Adrenal gland (tissue), 12 donors: Measurements from ENCODE around the gene TPO. TPM values are rescaled to one million over a fixed set of nuclear protein-coding genes. Genes with fewer than 3 reads are reported as not detected.

Source experiments
- DNase-seq, 7 donors: peaks; one replicate each; pipeline ENCODE4 v3.0.0-alpha.2; 2019 to 2020
- H3K27ac ChIP-seq, 5 donors: fragments of 200-600 bp; sonication (generic) in 4 of 5; 1 replicate in 3 of 5; 2 replicates in 2 of 5; pipeline versions ENCODE4 v1.5.1 to v1.8.0; 2016 to 2020; ENCODE audit warnings: mild to moderate bottlenecking in 1 of 5
- H3K27me3 ChIP-seq: fragments of 200-600 bp; 2 replicates; pipeline ENCODE4 v1.8.0; 2021
- H3K36me3 ChIP-seq, 2 donors: fragments of 200-600 bp; replicated peaks in 1 of 2; 1 replicate in 1 of 2; 2 replicates in 1 of 2; pipeline versions ENCODE4 v1.5.1 to v1.8.0; 2018 to 2022
- H3K4me1 ChIP-seq, 2 donors: fragments of 200-600 bp; replicated peaks in 1 of 2; 1 replicate in 1 of 2; 2 replicates in 1 of 2; pipeline versions ENCODE4 v1.5.1 to v1.8.0; 2018 to 2021
- H3K4me3 ChIP-seq, 4 donors: fragments of 200-600 bp; sonication (generic) in 3 of 4; one replicate each; pipeline ENCODE4 v1.5.1; 2016 to 2018
- H3K9me3 ChIP-seq, 3 donors: fragments of 200-600 bp; sonication (generic) in 1 of 3; replicated peaks in 1 of 3; 1 replicate in 2 of 3; 2 replicates in 1 of 3; pipeline versions ENCODE4 v1.5.1 to v1.8.0; 2016 to 2021
- POLR2A ChIP-seq, 2 donors: fragments of 450-650 bp; IDR thresholded peaks; one replicate each; pipeline ENCODE4 v1.6.1; 2017; ENCODE audit warnings: antibody characterized with exemption in 2 of 2, mild to moderate bottlenecking in 2 of 2, moderate library complexity in 1 of 2
- WGBS, 4 donors: extraction: QIAGEN DNeasy Blood & Tissue Kit in 2 of 4; methylation state at CpG; one replicate each; pipeline versions ENCODE4 v1.1.5 to v1.1.7; 2013 to 2017; 5-methylcytosine and 5-hydroxymethylcytosine counted together
- intact Hi-C, 2 donors: fragments of 100-400 bp; cut with DNase I; formaldehyde crosslinking; loops; one replicate each; pipeline versions ENCODE4 v1.14.1 to v1.15.0; 2022 to 2023
- polyA plus RNA-seq, 3 donors: library from polyadenylated mRNA; stranded (reverse); fragments of 200-250 nt in 2 of 3; fragments of 350-450 nt in 1 of 3; fragmentation: Illumina TruSeq in 1 of 3; extraction: RNeasy Lipid Tissue Mini Kit (QIAGEN cat#74804) in 1 of 3; gene quantifications; one replicate each; pipeline ENCODE4 v1.2.3, GENCODE V29; 2013 to 2014
- total RNA-seq, 9 donors: library from RNA; depleted of rRNA in 4 of 9; stranded (reverse); fragments of >200 nt in 4 of 9; fragments of 120-200 nt in 1 of 9; fragmentation: NEBNext Ultra II Directional in 1 of 9; extraction: Animal tissue kit (Norgen Biotek cat#: 25700) in 1 of 9; gene quantifications; one replicate each; pipeline versions ENCODE4 v1.1.0 to v1.2.4, GENCODE V29; 2013 to 2023
- TF ChIP-seq, protein P1 (sequence below), 6 experiments: fragments of 450-650 bp in 4 of 6; fragments of 200-600 bp in 2 of 6; sonication (generic) in 1 of 6; IDR thresholded peaks; 1 replicate in 5 of 6; 2 replicates in 1 of 6; pipeline versions ENCODE4 v1.5.1 to v1.8.0; 2016 to 2021; ENCODE audit warnings: antibody characterized with exemption in 6 of 6, mild to moderate bottlenecking in 2 of 6, moderate library complexity in 1 of 6
- donor health status: healthy with polysubstance abuse.
- donor health status: Bipolar disorder and iron deficiency.
- donor health status: DM: yes; HTN: yes; CAD: no.
- donor health status: DM: no; HTN: no; CAD: no.
- donor health status: DM: no; HTN: no; CAD: no.
- donor health status: DM: yes; HTN: yes; CAD: no.

Gene TPO
- total and polyA plus RNA-seq, 12 donors, result 0.08 to 16.0 (median 1.6) TPM; not detected in 8

DNA sequence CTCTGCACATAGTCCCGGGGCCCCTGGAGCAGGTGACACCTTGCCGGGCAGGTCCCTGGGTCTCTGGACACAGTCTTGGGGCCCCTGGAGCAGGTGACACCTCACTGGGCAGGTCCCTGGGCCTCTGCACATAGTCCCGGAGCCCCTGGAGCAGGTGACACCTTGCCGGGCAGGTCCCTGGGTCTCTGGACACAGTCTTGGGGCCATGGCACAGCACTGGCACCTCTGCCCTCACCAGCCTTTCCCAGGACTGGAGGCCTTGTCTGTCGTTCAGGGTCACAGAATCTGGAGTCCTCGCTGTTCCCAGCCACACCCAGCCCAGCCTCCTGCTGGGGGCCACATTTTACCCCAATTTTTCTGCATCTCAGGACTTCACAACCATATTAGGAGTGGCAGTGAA lies 2.2 kb downstream of the TPO start:
- H3K27ac ChIP-seq, result no peak overlapping the region
- DNase-seq, result no peak
- TF ChIP-seq, protein P1, sequence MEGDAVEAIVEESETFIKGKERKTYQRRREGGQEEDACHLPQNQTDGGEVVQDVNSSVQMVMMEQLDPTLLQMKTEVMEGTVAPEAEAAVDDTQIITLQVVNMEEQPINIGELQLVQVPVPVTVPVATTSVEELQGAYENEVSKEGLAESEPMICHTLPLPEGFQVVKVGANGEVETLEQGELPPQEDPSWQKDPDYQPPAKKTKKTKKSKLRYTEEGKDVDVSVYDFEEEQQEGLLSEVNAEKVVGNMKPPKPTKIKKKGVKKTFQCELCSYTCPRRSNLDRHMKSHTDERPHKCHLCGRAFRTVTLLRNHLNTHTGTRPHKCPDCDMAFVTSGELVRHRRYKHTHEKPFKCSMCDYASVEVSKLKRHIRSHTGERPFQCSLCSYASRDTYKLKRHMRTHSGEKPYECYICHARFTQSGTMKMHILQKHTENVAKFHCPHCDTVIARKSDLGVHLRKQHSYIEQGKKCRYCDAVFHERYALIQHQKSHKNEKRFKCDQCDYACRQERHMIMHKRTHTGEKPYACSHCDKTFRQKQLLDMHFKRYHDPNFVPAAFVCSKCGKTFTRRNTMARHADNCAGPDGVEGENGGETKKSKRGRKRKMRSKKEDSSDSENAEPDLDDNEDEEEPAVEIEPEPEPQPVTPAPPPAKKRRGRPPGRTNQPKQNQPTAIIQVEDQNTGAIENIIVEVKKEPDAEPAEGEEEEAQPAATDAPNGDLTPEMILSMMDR (IDR thresholded peaks at IDR 0.05), result no peak
- no peak for TF ChIP-seq POLR2A (IDR thresholded peaks at IDR 0.05)
- H3K9me3 ChIP-seq, result no peaks in the 10 kb centered on the region
- no peaks in the 10 kb centered on the region for H3K27me3 ChIP-seq
- no peaks in the 10 kb centered on the region for H3K4me1 ChIP-seq
- 77 to 90% (median 85%) methylated on average over 2 to 6 of the region's 6 CpGs for WGBS, 4 donors
- intact Hi-C loops, result no loop called here
- H3K4me3 ChIP-seq, result no peak overlapping the region
- no peaks in the 10 kb centered on the region for H3K36me3 ChIP-seq

DNA sequence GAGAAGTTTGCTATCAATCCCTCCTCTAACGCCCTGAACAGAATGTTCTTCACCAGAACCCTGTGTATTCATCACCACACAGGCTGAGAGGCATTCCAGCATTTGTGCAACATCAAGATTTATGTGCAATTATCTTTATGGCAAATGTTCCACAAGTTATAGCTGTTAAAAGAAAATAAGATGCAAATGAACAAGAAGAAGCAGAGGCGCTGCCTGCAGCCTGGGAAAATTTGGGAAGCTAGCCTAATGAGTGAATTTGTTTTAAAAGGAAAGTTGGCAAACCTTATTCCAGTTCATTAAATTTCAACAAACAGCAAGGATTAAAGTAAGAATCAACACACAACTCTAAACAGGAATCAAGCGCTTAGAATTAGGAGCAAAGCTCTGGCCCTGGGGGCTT lies 5.3 kb downstream of the TPO start:
- Histone ChIP-seq H3K9me3 (no peaks in the 10 kb centered on the region), H3K4me3 (no peak overlapping the region), H3K27me3 (no peaks in the 10 kb centered on the region), H3K4me1 (no peaks in the 10 kb centered on the region), H3K36me3 (no peaks in the 10 kb centered on the region), H3K27ac (no peak overlapping the region)
- TF ChIP-seq, protein P1 (IDR thresholded peaks at IDR 0.05), result no peak
- no peak for TF ChIP-seq POLR2A (IDR thresholded peaks at IDR 0.05)
- WGBS, 4 donors, result 73 to 86% (median 77%) methylated on average over 3 of the region's 3 CpGs
- intact Hi-C loops, result no loop called here
- DNase-seq, result no peak

DNA sequence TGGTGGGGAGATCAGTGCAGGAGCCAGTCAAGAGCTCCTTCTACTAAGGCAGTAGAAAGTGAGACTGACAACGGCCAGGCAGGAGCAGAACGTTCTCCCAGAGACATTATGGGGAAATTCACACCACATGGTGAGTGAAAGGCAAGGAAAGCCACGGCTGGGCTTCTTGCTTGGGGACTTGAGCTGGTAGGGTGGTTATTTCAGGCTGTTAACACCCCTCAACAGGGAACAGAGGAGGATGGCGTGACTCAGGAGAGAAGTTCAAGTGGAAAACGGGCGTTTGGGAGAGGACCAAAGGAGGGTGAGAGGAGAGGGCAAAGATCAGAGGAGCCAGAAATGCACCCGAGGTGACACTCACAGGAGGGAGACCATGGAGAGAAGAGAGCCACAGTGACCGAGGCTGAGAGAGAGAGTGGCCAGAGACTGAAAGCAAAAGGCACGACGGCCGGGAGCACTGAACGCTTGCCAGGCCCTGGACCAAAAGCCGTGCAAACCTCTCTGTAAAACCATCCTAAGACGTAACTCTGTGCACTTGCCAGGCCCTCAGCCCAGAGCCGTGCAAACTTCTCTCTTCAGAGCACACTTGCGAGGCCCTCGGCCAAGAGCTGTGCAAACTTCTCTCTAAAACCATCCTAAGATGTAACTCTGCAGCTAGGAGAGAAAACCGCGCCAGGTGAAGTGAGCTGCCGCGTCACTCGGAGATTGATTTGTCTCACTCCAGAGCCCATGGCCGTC lies 7.7 kb downstream of the TPO start:
- TF ChIP-seq, protein P1 (IDR thresholded peaks at IDR 0.05), result no peak
- TF ChIP-seq POLR2A (IDR thresholded peaks at IDR 0.05), result no peak

DNA sequence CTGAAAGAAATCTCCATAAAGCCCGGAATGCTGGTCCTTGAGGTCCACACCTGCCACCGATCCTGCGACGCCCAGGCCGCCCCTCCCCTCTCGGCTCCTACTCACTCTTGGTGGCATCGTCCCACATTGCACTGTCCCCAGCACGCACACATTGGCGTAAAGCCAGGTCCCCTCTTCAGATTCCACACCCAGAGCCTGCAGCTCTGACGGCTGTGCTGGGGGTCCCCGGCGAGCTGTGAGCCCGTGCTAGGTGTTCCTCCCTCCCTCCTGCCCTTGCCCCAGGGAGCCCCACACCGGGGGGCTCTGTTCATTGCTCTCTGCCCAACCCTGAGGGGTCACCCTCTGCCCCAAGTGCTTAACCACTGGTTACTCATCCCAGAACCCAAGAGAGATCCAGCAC lies 8.5 kb downstream of the TPO start:
- intact Hi-C loops, result no loop called here
- no peaks in the 10 kb centered on the region for H3K36me3 ChIP-seq
- H3K27ac ChIP-seq, result no peak overlapping the region
- no peaks in the 10 kb centered on the region for H3K4me1 ChIP-seq
- no peak for TF ChIP-seq POLR2A (IDR thresholded peaks at IDR 0.05)
- TF ChIP-seq, protein P1 (IDR thresholded peaks at IDR 0.05), result no peak
- H3K27me3 ChIP-seq, result no peaks in the 10 kb centered on the region
- H3K4me3 ChIP-seq, result no peak overlapping the region
- 78 to 89% (median 87%) methylated on average over 10 to 14 of the region's 14 CpGs for WGBS, 4 donors
- DNase-seq, result no peak
- no peaks in the 10 kb centered on the region for H3K9me3 ChIP-seq

More for the DNA sequence above, 7.7 kb downstream of the TPO start:
- no peaks in the 10 kb centered on the region for H3K4me1 ChIP-seq
- no peak overlapping the region for H3K4me3 ChIP-seq
- intact Hi-C loops, result no loop called here
- peak in 1 of 7 donors; percentile 21 for DNase-seq
- H3K9me3 ChIP-seq, result no peaks in the 10 kb centered on the region
- H3K27ac ChIP-seq, result no peak overlapping the region
- no peaks in the 10 kb centered on the region for H3K27me3 ChIP-seq
- no peaks in the 10 kb centered on the region for H3K36me3 ChIP-seq
- WGBS, 4 donors, result 79 to 87% (median 83%) methylated on average over 23 of the region's 23 CpGs
